Upper lobe of left lung (tissue), 6 donors: ENCODE data around the gene CFAP52. TPM values are rescaled to one million over a fixed set of nuclear protein-coding genes. Genes with fewer than 3 reads are reported as not detected.

Experiments
- ATAC-seq, 2 donors: fragments of 200-7000 bp; cut with Tn5 transposase; one replicate each; pipeline ENCODE4 v1.9.1; 2022; ENCODE audit warnings: mild to moderate bottlenecking in 2 of 2, moderate library complexity in 2 of 2; ENCODE audit not compliant: low FRiP score in 2 of 2
- DNase-seq, 2 donors: peaks; one replicate each; pipeline ENCODE4 v3.0.0-alpha.2; 2019 to 2020
- H3K27ac ChIP-seq, 4 donors: fragments of 200-600 bp; sonication (generic); one replicate each; pipeline ENCODE4 v1.5.1; 2016 to 2019
- H3K27me3 ChIP-seq, 4 donors: fragments of 200-600 bp; sonication (generic); one replicate each; pipeline ENCODE4 v1.5.1; 2017 to 2019
- H3K36me3 ChIP-seq, 4 donors: fragments of 200-600 bp; sonication (generic); one replicate each; pipeline ENCODE4 v1.5.1; 2016 to 2019
- H3K4me1 ChIP-seq, 4 donors: fragments of 200-600 bp; sonication (generic); one replicate each; pipeline ENCODE4 v1.5.1; 2018 to 2019
- H3K4me3 ChIP-seq, 4 donors: fragments of 200-600 bp; sonication (generic); one replicate each; pipeline ENCODE4 v1.5.1; 2017 to 2019; ENCODE audit warnings: mild to moderate bottlenecking in 2 of 4, moderate library complexity in 1 of 4
- H3K9me3 ChIP-seq, 4 donors: fragments of 200-600 bp; sonication (generic); one replicate each; pipeline ENCODE4 v1.5.1; 2018 to 2019
- CTCF ChIP-seq, 6 experiments: fragments of 450-650 bp in 4 of 6; fragments of 200-600 bp in 2 of 6; sonication (generic) in 2 of 6; IDR thresholded peaks; one replicate each; pipeline ENCODE4 v1.5.1; 2016 to 2019; ENCODE audit warnings: antibody characterized with exemption in 6 of 6
- EP300 ChIP-seq, 4 donors: sonication (generic); formaldehyde crosslinking; IDR thresholded peaks; one replicate each; pipeline ENCODE4 v1.5.1; 2017; ENCODE audit warnings: antibody characterized with exemption in 4 of 4, control low read depth in 2 of 4
- POLR2A ChIP-seq, 4 donors: fragments of 450-650 bp; IDR thresholded peaks; one replicate each; pipeline ENCODE4 v1.5.1; 2016 to 2017; ENCODE audit warnings: antibody characterized with exemption in 4 of 4, mild to moderate bottlenecking in 2 of 4
- POLR2AphosphoS5 ChIP-seq, 2 donors: sonication (generic); formaldehyde crosslinking; IDR thresholded peaks; one replicate each; pipeline ENCODE4 v1.5.1; 2017; ENCODE audit warnings: antibody characterized with exemption in 2 of 2
- WGBS, 2 donors: methylation state at CpG; one replicate each; pipeline ENCODE4 v1.1.5; 2017 to 2018; 5-methylcytosine and 5-hydroxymethylcytosine counted together
- total RNA-seq, 6 donors: library from RNA; depleted of rRNA in 4 of 6; stranded (reverse); fragments of >200 nt in 4 of 6; gene quantifications; one replicate each; pipeline versions ENCODE4 v1.1.0 to v1.2.1, GENCODE V29; 2016 to 2021
- donor health status: DM: no; HTN: no; CAD: no; lungs with moderate emphysema.
- donor health status: DM: no; HTN: yes; CAD: no; lungs with severe emphysema.

CFAP52 gene
- total RNA-seq, 6 donors from 2014 or later: 0.72 to 69.0 (median 12.5) TPM

GRCh38 chr17:9611557-9611956, 35.1 kb downstream of the CFAP52 start:
- Histone ChIP-seq H3K27me3 (no peaks in the 10 kb centered on the region), H3K4me1 (no peaks in the 10 kb centered on the region), H3K36me3 (no peaks in the 10 kb centered on the region), H3K4me3 (no peak overlapping the region), H3K9me3 (no peaks in the 10 kb centered on the region), H3K27ac (no peak overlapping the region)
- DNase-seq (no peak), ATAC-seq (no peak)
- TF ChIP-seq POLR2A (IDR thresholded peaks at IDR 0.05) (no peak), EP300 (IDR thresholded peaks at IDR 0.05) (no peak), CTCF (IDR thresholded peaks at IDR 0.05) (no peak), POLR2AphosphoS5 (IDR thresholded peaks at IDR 0.05) (no peak)
- WGBS, 2 donors: 74 to 77% methylated on average over 2 of the region's 2 CpGs

- ATAC-seq (no peak), DNase-seq (no peak)
- H3K9me3 ChIP-seq: no peaks in the 10 kb centered on the region
- WGBS, 2 donors: 75 to 76% methylated on average over 9 of the region's 9 CpGs
- H3K27me3 ChIP-seq: no peaks in the 10 kb centered on the region
- TF ChIP-seq CTCF (IDR thresholded peaks at IDR 0.05): no peak
- no peak for TF ChIP-seq EP300 (IDR thresholded peaks at IDR 0.05)
- H3K36me3 ChIP-seq: no peaks in the 10 kb centered on the region
- H3K4me3 ChIP-seq: no peak overlapping the region
- H3K27ac ChIP-seq: no peak overlapping the region
- no peaks in the 10 kb centered on the region for H3K4me1 ChIP-seq
Measured at GRCh38 chr17:9612006-9612405, 35.6 kb downstream of the CFAP52 start.

GRCh38 chr17:9615486-9615885, 39.0 kb downstream of the CFAP52 start:
- WGBS, 2 donors: 41 to 70% methylated on average over 2 of the region's 2 CpGs
- H3K27ac ChIP-seq: no peak overlapping the region
- no peak overlapping the region for H3K4me3 ChIP-seq
- no peaks in the 10 kb centered on the region for H3K9me3 ChIP-seq
- TF ChIP-seq EP300 (IDR thresholded peaks at IDR 0.05): no peak
- H3K4me1 ChIP-seq: no peaks in the 10 kb centered on the region
- no peaks in the 10 kb centered on the region for H3K27me3 ChIP-seq
- DNase-seq (no peak), ATAC-seq (no peak)
- no peaks in the 10 kb centered on the region for H3K36me3 ChIP-seq

GRCh38 chr17:9622961-9623360, 46.5 kb downstream of the CFAP52 start:
- no peaks in the 10 kb centered on the region for H3K4me1 ChIP-seq
- no peaks in the 10 kb centered on the region for H3K36me3 ChIP-seq
- H3K9me3 ChIP-seq: peaks cover 0 to 23% (median 21%) of the 10 kb centered on the region in 4 donors
- ATAC-seq (no peak), DNase-seq (no peak)
- H3K27me3 ChIP-seq: no peaks in the 10 kb centered on the region
- no peak overlapping the region for H3K4me3 ChIP-seq
- no peak overlapping the region for H3K27ac ChIP-seq
- no peak for TF ChIP-seq POLR2A (IDR thresholded peaks at IDR 0.05)
- no peak for TF ChIP-seq POLR2AphosphoS5 (IDR thresholded peaks at IDR 0.05)
- TF ChIP-seq CTCF (IDR thresholded peaks at IDR 0.05): no peak
- TF ChIP-seq EP300 (IDR thresholded peaks at IDR 0.05): no peak

GRCh38 chr17:9628509-9628908, 52.1 kb downstream of the CFAP52 start:
- H3K27me3 ChIP-seq: no peaks in the 10 kb centered on the region
- WGBS, 2 donors: 81 to 85% methylated on average over 10 of the region's 10 CpGs
- TF ChIP-seq POLR2AphosphoS5 (IDR thresholded peaks at IDR 0.05): no peak
- H3K27ac ChIP-seq: no peak overlapping the region
- H3K4me3 ChIP-seq: no peak overlapping the region
- no peaks in the 10 kb centered on the region for H3K36me3 ChIP-seq
- DNase-seq (no peak), ATAC-seq (no peak)
- H3K9me3 ChIP-seq: peaks cover 0 to 12% (median 8%) of the 10 kb centered on the region in 4 donors
- no peaks in the 10 kb centered on the region for H3K4me1 ChIP-seq

- TF ChIP-seq CTCF (IDR thresholded peaks at IDR 0.05) (no peak), POLR2AphosphoS5 (IDR thresholded peaks at IDR 0.05) (no peak)
- no peak overlapping the region for H3K4me3 ChIP-seq
- 94 to 96% methylated on average over 11 of the region's 11 CpGs for WGBS, 2 donors
- ATAC-seq (no peak), DNase-seq (no peak)
- no peaks in the 10 kb centered on the region for H3K9me3 ChIP-seq
- no peaks in the 10 kb centered on the region for H3K36me3 ChIP-seq
- H3K27ac ChIP-seq: no peak overlapping the region
- no peaks in the 10 kb centered on the region for H3K4me1 ChIP-seq
- no peaks in the 10 kb centered on the region for H3K27me3 ChIP-seq
Measured at GRCh38 chr17:9632741-9633140, 56.3 kb downstream of the CFAP52 start.
